GM21576 (cell line): ENCODE data around the gene CRELD2.

Source experiments
- ATAC-seq: cut with Tn5 transposase; IDR thresholded peaks from one replicate; pipeline ENCODE4 v1.9.1; 2021; ENCODE audit warnings: mild to moderate bottlenecking, moderate library complexity; ENCODE audit not compliant: unreplicated experiment

CRELD2 gene

GRCh38 chr22:49928555-49929210, 10.2 kb downstream of the CRELD2 start:
- ATAC-seq = no peak

- ATAC-seq = no peak
These were observed 11.0 kb downstream of the CRELD2 start for GRCh38 chr22:49929211-49929979.

DNA sequence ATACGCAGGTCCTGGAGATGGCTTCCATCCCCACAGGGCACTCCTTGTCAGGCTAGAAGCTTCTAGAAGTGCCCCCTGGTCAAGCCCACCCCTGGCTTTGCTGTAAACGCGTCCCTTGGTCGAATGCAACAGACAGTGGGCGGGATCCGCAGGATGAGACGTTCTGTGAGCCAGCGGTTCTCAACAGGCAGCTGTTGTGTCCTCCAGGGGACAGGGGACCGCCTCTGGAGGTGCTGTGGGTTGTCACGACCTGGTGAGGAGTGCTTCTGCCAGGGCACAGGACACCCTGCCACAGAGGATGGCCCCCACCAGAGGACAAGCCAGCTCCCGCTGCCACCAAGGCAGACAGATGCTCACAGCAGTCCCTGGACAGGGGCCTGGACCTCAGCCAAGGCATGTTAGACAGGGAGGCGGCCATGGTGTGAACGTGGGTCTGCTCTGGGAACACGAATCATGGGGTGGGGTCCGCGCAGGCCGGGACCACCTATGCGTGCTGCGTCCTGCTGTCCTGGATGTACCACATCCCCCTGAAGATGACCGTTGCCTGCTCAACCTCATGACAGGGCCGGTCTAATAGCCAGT, 11.7 kb downstream of the CRELD2 start:
- no peak for ATAC-seq

- no peak for ATAC-seq
These were observed 12.4 kb downstream of the CRELD2 start for GRCh38 chr22:49930596-49931412.

- ATAC-seq = no peak
These were observed 15.1 kb downstream of the CRELD2 start for GRCh38 chr22:49933236-49934159.

- ATAC-seq = no peak
These were observed 15.9 kb downstream of the CRELD2 start for GRCh38 chr22:49934160-49934890.

DNA sequence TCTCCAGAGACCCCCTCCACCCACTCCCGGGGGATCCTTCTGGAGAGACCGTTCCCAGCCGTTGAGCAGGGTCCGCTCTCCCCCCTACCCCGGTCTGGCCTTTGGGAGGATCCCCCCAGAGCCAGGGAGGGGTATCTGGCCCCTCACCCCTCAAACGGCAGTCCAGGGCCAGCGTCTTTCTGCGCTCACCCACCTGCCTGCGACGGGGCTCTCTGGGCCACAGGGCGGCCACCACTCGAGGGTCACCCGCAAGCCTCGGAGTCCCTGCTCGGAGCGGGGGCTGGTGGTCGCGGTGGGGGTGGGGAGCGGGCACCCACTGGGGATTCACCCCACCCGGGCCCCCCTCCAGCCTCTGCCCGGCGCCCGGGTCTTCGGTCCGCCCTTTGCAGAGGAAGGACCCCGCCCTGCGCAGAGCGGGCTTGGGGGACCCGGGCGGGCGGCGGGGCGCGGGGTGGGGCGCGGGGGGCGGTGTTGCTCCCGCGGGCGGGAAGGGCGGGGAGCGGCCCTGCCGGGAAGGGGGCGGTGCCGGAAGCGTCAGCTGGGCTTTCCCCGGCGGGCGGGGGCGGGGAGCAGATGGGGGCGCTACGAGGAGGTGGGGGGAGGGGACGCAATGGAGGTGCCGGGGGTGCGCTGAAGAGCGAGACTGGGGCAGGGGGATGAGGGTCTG, 16.6 kb downstream of the CRELD2 start:
- ATAC-seq = no peak

DNA sequence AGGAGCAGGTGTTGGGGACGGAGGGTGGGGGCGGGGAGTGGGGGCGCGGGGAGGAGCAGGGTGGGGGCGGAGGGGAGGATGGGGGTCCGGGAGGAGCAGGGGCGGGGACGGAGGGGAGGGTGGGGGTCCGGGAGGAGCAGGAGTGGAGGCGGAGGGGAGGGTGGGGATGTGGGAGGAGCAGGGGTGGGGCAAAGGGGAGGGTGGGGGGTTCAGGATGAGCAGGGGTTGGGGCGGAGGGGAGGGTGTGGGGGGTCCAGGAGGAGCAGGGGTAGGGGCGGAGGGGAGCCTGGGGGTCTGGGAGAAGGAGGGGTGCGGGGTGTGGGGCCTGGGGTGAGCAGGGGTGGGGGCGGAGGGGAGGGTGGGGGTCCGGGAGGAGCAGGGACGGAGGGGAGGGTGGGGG, 17.1 kb downstream of the CRELD2 start:
- ATAC-seq = no peak

GRCh38 chr22:49936018-49936972, 17.9 kb downstream of the CRELD2 start:
- peak; percentile 51 for ATAC-seq

DNA sequence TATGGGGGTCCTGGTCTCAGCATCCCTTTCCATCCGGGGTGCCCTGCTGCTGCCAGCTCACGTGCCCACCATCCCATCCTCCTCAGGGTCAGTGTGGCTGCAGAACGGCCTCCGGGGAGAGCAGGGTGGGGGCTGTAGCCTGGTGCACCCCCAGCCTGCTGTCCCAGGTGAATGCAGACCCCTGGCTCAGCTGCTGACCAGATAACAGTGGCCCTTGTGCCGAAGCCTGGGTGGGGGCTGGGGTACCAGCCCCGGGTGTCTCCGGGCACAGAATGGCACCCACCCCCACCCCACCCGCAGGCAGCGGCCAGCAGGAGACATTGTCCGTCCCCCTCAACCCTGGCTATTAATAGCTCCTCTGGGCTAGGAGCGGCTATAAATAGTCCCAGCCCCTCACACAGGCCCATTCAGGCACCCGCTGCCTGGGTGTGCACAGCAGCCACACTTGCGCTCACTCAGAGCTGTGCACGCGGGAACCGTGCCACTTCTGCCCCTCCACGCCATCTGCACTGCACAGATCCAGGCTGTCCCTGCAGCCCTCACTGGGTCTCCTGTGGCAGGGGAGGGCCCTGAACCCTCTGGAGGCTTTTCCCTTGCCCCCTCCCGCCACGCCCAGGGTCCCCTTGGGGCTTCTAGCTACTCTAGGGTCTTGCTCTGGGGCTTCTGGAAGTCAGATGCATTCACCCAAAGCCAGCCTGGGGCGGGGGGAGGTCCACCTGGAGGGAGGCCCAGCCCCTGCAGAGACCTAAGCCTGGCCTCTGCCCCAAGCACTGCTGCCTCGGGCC, 18.7 kb downstream of the CRELD2 start:
- ATAC-seq = no peak

DNA sequence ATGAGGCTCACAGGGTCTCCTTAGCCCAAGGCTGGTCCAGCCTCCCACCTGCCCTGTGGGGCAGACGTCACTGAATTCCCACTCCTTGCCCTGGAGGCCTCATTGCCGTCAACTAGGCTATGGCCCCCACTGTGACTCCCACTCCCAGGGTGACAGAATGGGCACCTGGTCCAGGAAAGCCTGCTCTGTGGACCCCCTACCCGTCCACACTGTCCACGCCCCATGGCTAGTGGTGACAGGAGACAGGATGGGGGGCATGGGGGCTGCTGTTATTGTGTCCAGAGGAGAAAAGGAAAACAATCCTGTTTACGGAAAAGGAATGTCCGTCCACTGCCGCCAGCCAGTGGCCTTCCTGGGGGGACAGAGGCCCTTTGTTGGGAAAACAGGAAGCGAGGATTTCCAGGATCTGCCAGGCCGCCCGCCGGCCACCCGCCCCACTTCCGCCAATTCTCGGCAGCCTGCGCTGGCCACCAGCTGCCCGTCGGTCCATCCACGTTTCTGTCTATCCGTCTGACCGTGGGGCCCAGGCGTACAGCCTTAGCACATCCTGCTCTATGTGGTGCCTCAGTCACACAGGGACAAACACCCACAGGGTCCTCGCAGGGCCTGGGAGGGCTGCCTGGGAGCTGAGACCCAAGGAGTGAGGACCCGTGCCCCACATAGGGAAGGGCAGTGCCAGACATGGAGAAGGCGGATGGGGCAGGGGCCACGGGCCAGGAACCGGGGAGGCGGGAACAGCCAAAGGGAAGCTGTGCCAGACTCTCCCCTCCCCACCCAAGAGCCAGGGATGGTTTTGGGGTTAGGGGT, 19.5 kb downstream of the CRELD2 start:
- ATAC-seq = no peak

DNA sequence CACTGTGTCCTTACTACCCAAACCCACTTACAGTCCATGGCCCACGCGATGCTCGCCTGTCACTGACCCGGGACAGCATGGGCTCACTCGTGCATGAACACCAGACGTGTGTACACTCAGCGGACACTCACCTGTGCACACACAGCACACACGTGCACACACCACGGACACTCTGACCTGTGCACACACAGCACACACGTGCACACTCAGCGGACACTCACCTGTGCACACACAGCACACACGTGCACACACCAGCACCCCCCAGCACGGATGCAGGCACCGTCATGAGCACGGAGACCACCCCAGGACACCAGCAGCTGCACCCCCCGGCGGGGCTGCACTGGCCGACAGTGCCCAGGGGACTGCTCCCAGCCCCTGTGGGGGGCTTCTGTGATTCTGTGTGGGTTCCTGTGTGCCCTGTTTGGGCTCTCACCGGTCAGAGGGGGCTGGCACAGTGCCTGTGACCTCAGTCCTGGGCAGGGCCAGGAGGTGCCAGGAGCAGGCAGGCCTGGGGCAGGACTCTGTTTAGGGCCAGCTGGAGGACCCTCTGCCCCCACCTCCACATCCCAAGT, 20.2 kb downstream of the CRELD2 start:
- ATAC-seq = no peak

DNA sequence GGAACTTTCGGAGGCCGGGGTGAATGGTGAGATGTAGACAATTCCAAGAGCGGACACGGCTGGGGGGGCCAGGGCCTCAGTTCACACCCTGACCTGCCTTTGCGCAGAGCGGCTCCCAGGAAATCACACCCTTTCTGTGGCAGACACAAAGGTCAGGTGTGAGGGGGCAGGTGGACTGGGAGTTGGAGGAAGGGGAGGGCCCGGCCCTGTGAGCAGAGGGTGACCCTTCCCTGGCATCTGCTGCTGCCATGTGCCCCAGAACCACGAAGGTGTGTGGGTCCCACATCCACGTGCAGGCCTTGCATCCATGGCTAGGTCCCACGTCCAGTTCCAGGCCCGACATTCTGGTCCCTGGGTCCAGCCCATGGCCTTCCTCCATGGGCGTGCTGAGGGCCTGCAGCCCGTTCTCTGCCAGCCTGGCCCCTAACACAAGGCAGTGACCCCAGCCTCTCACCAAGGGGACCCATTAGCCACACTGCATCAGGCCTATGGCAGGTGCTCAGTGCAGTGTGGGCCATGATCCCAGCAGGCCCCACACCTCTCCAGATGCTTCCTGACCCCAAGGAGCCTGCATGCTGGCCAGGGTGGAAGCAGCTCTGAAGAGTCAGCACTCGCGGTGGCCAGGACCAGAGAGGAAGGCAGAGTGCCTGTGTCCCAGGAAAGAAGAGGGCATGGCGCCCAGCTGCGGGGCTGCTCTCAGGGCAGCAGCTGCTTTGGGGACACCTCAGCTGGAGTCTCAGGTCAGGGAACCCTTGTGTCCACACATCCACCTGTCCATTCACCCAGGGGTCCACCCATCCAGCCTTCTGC, 23.3 kb downstream of the CRELD2 start:
- ATAC-seq = no peak

- no peak for ATAC-seq
These were observed 24.4 kb downstream of the CRELD2 start for GRCh38 chr22:49942565-49943404.
